Measurements from ENCODE around the gene UNC5C.

The UNC5C gene

GRCh38 chr4:95317085-95317793 is 231.5 kb downstream of the UNC5C start:
- DNase-seq, result no peak

GRCh38 chr4:95314573-95314972 is 234.2 kb downstream of the UNC5C start:
- no peak for DNase-seq

GRCh38 chr4:95304898-95305297 is 243.9 kb downstream of the UNC5C start:
- peak; percentile 8 for DNase-seq

- no peak for DNase-seq
Measured at GRCh38 chr4:95300304-95300703, 248.5 kb downstream of the UNC5C start.

GRCh38 chr4:95296052-95296451 is 252.7 kb downstream of the UNC5C start:
- DNase-seq, result no peak

GRCh38 chr4:95295157-95295556 is 253.6 kb downstream of the UNC5C start:
- DNase-seq, result no peak

- no peak for DNase-seq
Measured at GRCh38 chr4:95294321-95294720, 254.5 kb downstream of the UNC5C start.

- DNase-seq, result no peak
Measured at GRCh38 chr4:95293014-95293413, 255.8 kb downstream of the UNC5C start.

- no peak for DNase-seq
Measured at GRCh38 chr4:95290702-95291101, 258.1 kb downstream of the UNC5C start.

- DNase-seq, result no peak
Measured at GRCh38 chr4:95289028-95289634, 259.6 kb downstream of the UNC5C start.

- no peak for DNase-seq
Measured at GRCh38 chr4:95288552-95288951, 260.2 kb downstream of the UNC5C start.

- no peak for DNase-seq
Measured at GRCh38 chr4:95285797-95286196, 263.0 kb downstream of the UNC5C start.

- DNase-seq, result no peak
Measured at GRCh38 chr4:95284655-95285054, 264.1 kb downstream of the UNC5C start.

- DNase-seq, result no peak
Measured at GRCh38 chr4:95283320-95283719, 265.5 kb downstream of the UNC5C start.

GRCh38 chr4:95272797-95273196 is 276.0 kb downstream of the UNC5C start:
- no peak for DNase-seq

- DNase-seq, result peak; percentile 46
Measured at GRCh38 chr4:95272036-95272435, 276.7 kb downstream of the UNC5C start.

- peak; percentile 15 for DNase-seq
Measured at GRCh38 chr4:95268819-95269565, 279.8 kb downstream of the UNC5C start.

- peak; percentile 76 for DNase-seq
Measured at GRCh38 chr4:95267081-95267480, 281.7 kb downstream of the UNC5C start.

GRCh38 chr4:95265814-95266740 is 282.7 kb downstream of the UNC5C start:
- no peak for DNase-seq

- no peak for DNase-seq
Measured at GRCh38 chr4:95264843-95265242, 283.9 kb downstream of the UNC5C start.

- DNase-seq, result no peak
Measured at GRCh38 chr4:95263960-95264359, 284.8 kb downstream of the UNC5C start.

GRCh38 chr4:95263391-95263790 is 285.4 kb downstream of the UNC5C start:
- DNase-seq, result no peak

Measured in fibroblast of skin of right biceps (primary cell).